HCT116 (cell line): ENCODE measurements around the gene PIGX. TPM values are rescaled to one million over a fixed set of nuclear protein-coding genes. Genes with fewer than 3 reads are reported as not detected.

Source experiments
- ATAC-seq: fragments of 200-7000 bp; cut with Tn5 transposase; 2 replicates; pipeline ENCODE4 v1.9.1; 2020; ENCODE audit warnings: mild to moderate bottlenecking, moderate library complexity
- Bru-seq: library from RNA; stranded (reverse); fragments of 400-500 nt; gene quantifications from one replicate; lab custom pipeline; 2021; lab: Mats Ljungman, UMichigan
- BruChase-seq, 2 experiments: library from RNA; stranded (reverse); fragments of 400-500 nt; gene quantifications; one replicate each; lab custom pipeline; 2021; lab: Mats Ljungman, UMichigan
- BruUV-seq: library from RNA; stranded (reverse); fragments of 400-500 nt; replicated peaks from 2 replicates; lab custom pipeline; 2021; lab: Mats Ljungman, UMichigan
- CTCF ChIA-PET: fragments of 300-600 bp; sonication (Branson Sonifier 250); formaldehyde crosslinking; loops from one replicate; lab custom pipeline; 2021; ENCODE audit warnings: antibody characterized with exemption; lab: Charles Lee
- POLR2A ChIA-PET: fragments of 300-600, 350-600 bp; sonication (Branson Sonifier 250); formaldehyde crosslinking; loops from one replicate; lab custom pipeline; 2021; ENCODE audit warnings: antibody characterized with exemption; lab: Charles Lee
- RAD21 ChIA-PET, 2 experiments: fragments of 300-600 bp; sonication (Branson Sonifier 250); formaldehyde crosslinking; loops; one replicate each; lab custom pipeline; 2023; ENCODE audit warnings: low total read pairs in 2 of 2; ENCODE audit not compliant: uncharacterized antibody in 2 of 2, unreplicated experiment in 2 of 2, low non-redundant PET in 1 of 2; lab: Charles Lee
- DNase-seq: peaks from one replicate; pipeline ENCODE4 v3.0.0-alpha.2; 2010; ENCODE audit warnings: low read depth, low spot score
- H2AFZ ChIP-seq: fragments of 200-600 bp; shearing (Covaris generic), sonication (generic); 2 replicates; pipeline ENCODE4 v1.6.1; 2017; ENCODE audit warnings: low read depth, mixed run types, mixed read lengths, antibody characterized with exemption, low read length; ENCODE audit not compliant: poor library complexity, severe bottlenecking
- H3K27ac ChIP-seq: 2 replicates; pipeline ENCODE4 v1.5.1; 2012; ENCODE audit warnings: low read depth, low read length
- H3K27me3 ChIP-seq: fragments of 200-600 bp; sonication (generic); 2 replicates; pipeline ENCODE4 v1.6.1; 2016; ENCODE audit warnings: mixed run types, low read length, mixed read lengths; ENCODE audit not compliant: insufficient read depth
- H3K36me3 ChIP-seq, 2 experiments: fragments of 200-500 bp in 1 of 2; fragments of 200-600 bp in 1 of 2; sonication (Bioruptor generic) in 1 of 2; sonication (generic) in 1 of 2; 2 replicates each; pipeline versions ENCODE4 v1.5.1 to v1.6.1; 2014 to 2016; ENCODE audit warnings: low read length in 2 of 2, inconsistent platforms in 1 of 2, mixed read lengths in 1 of 2, mixed run types in 1 of 2; ENCODE audit not compliant: insufficient read depth in 2 of 2, control insufficient read depth in 1 of 2
- H3K4me1 ChIP-seq, 2 experiments: fragments of 200-600 bp in 1 of 2; sonication (generic) in 1 of 2; 2 replicates each; pipeline versions ENCODE4 v1.5.1 to v1.6.1; 2012 to 2017; ENCODE audit warnings: low read length in 2 of 2, inconsistent platforms in 1 of 2, mild to moderate bottlenecking in 1 of 2, mixed read lengths in 1 of 2, mixed run types in 1 of 2, moderate library complexity in 1 of 2; ENCODE audit not compliant: insufficient read depth in 2 of 2, control insufficient read depth in 1 of 2
- H3K4me2 ChIP-seq: fragments of 200-600 bp; sonication (generic); 2 replicates; pipeline ENCODE4 v1.6.1; 2017; ENCODE audit warnings: mixed run types, low read length, mixed read lengths
- H3K4me3 ChIP-seq, 2 experiments: fragments of 200-600 bp in 1 of 2; sonication (generic) in 1 of 2; replicated peaks in 1 of 2; 2 replicates each; pipeline ENCODE4 v1.5.1; 2011 to 2016; ENCODE audit warnings: low read length in 2 of 2, control low read depth in 1 of 2, low read depth in 1 of 2, mild to moderate bottlenecking in 1 of 2, mixed read lengths in 1 of 2, mixed run types in 1 of 2
- H3K79me2 ChIP-seq: fragments of 200-600 bp; sonication (generic); 2 replicates; pipeline ENCODE4 v1.6.1; 2017; ENCODE audit warnings: mild to moderate bottlenecking, mixed run types, low read length, moderate library complexity, mixed read lengths; ENCODE audit not compliant: insufficient read depth
- H3K9ac ChIP-seq: fragments of 200-600 bp; sonication (generic); 2 replicates; pipeline ENCODE4 v1.6.1; 2016; ENCODE audit warnings: low read length, mixed read lengths
- H3K9me2 ChIP-seq: fragments of 200-600 bp; sonication (generic), shearing (Covaris generic); 2 replicates; pipeline ENCODE4 v1.6.1; 2017; ENCODE audit warnings: mixed run types, mild to moderate bottlenecking, moderate library complexity; ENCODE audit not compliant: insufficient read depth
- H3K9me3 ChIP-seq, 2 experiments: fragments of 200-500 bp in 1 of 2; fragments of 200-600 bp in 1 of 2; sonication (Bioruptor generic) in 1 of 2; sonication (generic) in 1 of 2; 2 replicates each; pipeline ENCODE4 v1.6.1; 2014 to 2017; ENCODE audit warnings: low read length in 2 of 2, mixed read lengths in 2 of 2, inconsistent platforms in 1 of 2, low read depth in 1 of 2, mild to moderate bottlenecking in 1 of 2, mixed run types in 1 of 2, moderate library complexity in 1 of 2; ENCODE audit not compliant: control insufficient read depth in 1 of 2, insufficient read depth in 1 of 2
- H4K20me1 ChIP-seq: fragments of 200-600 bp; sonication (generic), shearing (Covaris generic); 2 replicates; pipeline ENCODE4 v1.6.1; 2017; ENCODE audit warnings: mixed run types, mild to moderate bottlenecking, moderate library complexity; ENCODE audit not compliant: insufficient read depth
- ATF3 ChIP-seq: IDR thresholded peaks from 2 replicates; pipeline ENCODE4 v1.6.1; 2012
- CBX3 ChIP-seq: IDR thresholded peaks from 2 replicates; pipeline ENCODE4 v1.6.1; 2012; ENCODE audit warnings: low read depth
- CEBPB ChIP-seq: IDR thresholded peaks from 2 replicates; pipeline ENCODE4 v1.6.1; 2012; ENCODE audit warnings: low read depth
- CTCF ChIP-seq, 3 experiments: fragments of 200-600 bp in 1 of 3; sonication (generic) in 1 of 3; IDR thresholded peaks in 2 of 3; conservative IDR thresholded peaks in 1 of 3; 2 replicates each; pipeline ENCODE4 v1.5.1; 2012 to 2017; ENCODE audit warnings: low read depth in 2 of 3, low read length in 2 of 3, antibody characterized with exemption in 1 of 3, borderline replicate concordance in 1 of 3, control low read depth in 1 of 3, mild to moderate bottlenecking in 1 of 3, mixed read lengths in 1 of 3, mixed run types in 1 of 3, moderate library complexity in 1 of 3; ENCODE audit not compliant: insufficient read depth in 1 of 3
- EGR1 ChIP-seq: IDR thresholded peaks from 2 replicates; pipeline ENCODE4 v1.6.1; 2012; ENCODE audit warnings: low read depth
- EZH2phosphoT487 ChIP-seq: fragments of 200-600 bp; IDR thresholded peaks from 2 replicates; pipeline ENCODE4 v1.6.1; 2018; ENCODE audit warnings: antibody characterized with exemption, borderline replicate concordance
- FOSL1 ChIP-seq: IDR thresholded peaks from 2 replicates; pipeline ENCODE4 v1.6.1; 2012; ENCODE audit warnings: low read depth
- JUND ChIP-seq: IDR thresholded peaks from 2 replicates; pipeline ENCODE4 v1.6.1; 2012
- MAX ChIP-seq: IDR thresholded peaks from 2 replicates; pipeline ENCODE4 v1.6.1; 2012
- POLR2A ChIP-seq: IDR thresholded peaks from 2 replicates; pipeline ENCODE4 v1.7.0; 2011; ENCODE audit warnings: borderline replicate concordance; ENCODE audit not compliant: insufficient read depth, insufficient read length; ENCODE audit errors: extremely low read depth
- POLR2AphosphoS5 ChIP-seq: IDR thresholded peaks from 2 replicates; pipeline ENCODE4 v1.6.1; 2011; ENCODE audit warnings: mild to moderate bottlenecking, low read depth, low read length, moderate library complexity
- SIN3A ChIP-seq: IDR thresholded peaks from 2 replicates; pipeline ENCODE4 v1.6.1; 2012; ENCODE audit warnings: low read depth
- SP1 ChIP-seq: IDR thresholded peaks from 2 replicates; pipeline ENCODE4 v1.6.1; 2012; ENCODE audit warnings: low read depth
- TCF7L2 ChIP-seq: IDR thresholded peaks from 2 replicates; pipeline ENCODE4 v1.7.0; 2011; ENCODE audit warnings: borderline replicate concordance, inconsistent platforms; ENCODE audit not compliant: insufficient read depth, insufficient read length; ENCODE audit errors: extremely low read depth
- YY1 ChIP-seq: IDR thresholded peaks from 2 replicates; pipeline ENCODE4 v1.6.1; 2011; ENCODE audit warnings: low read length, low read depth, moderate library complexity, mild to moderate bottlenecking; ENCODE audit not compliant: insufficient replicate concordance; ENCODE audit errors: extremely low read depth
- ZFX ChIP-seq: fragments of 450-650 bp; IDR thresholded peaks from 2 replicates; pipeline ENCODE4 v1.6.1; 2017
- ZNF274 ChIP-seq: fragments of 200-500 bp; sonication (Bioruptor generic); IDR thresholded peaks from 2 replicates; pipeline ENCODE4 v1.6.1; 2014; ENCODE audit warnings: mild to moderate bottlenecking, low read depth, low read length, inconsistent platforms
- intact Hi-C: fragments of 100-400 bp; cut with micrococcal nuclease; formaldehyde crosslinking; loops from 2 replicates; pipeline ENCODE4 v1.10.0; 2022
- long read RNA-seq: library from polyadenylated mRNA; unstranded; transcript quantifications from one replicate; pipeline ENCODE4 v2.0.0, GENCODE V29; 2021; ENCODE audit not compliant: unreplicated experiment
- polyA plus RNA-seq: library from polyadenylated mRNA; unstranded; fragments of >200 nt; gene quantifications from 2 replicates; pipeline ENCODE4 v1.2.1, GENCODE V29; 2012; ENCODE audit warnings: missing spikeins
- total RNA-seq: library from RNA; stranded (reverse); gene quantifications from one replicate; pipeline ENCODE4 v1.2.1, GENCODE V29; 2021; ENCODE audit not compliant: unreplicated experiment
- TF ChIP-seq, protein P1 (sequence below): IDR thresholded peaks from 2 replicates; pipeline ENCODE4 v1.6.1; 2011; ENCODE audit warnings: mild to moderate bottlenecking, low read length, moderate library complexity; ENCODE audit not compliant: insufficient replicate concordance; ENCODE audit errors: extremely low read depth

Gene PIGX
- total RNA-seq = 27.2 TPM
- 5.9 and 9.4 TPM in 2 replicates for polyA plus RNA-seq
- Bru-seq, nascent RNA = percentile 64 among the genes with signal in this experiment
- BruChase-seq, experiment 1, labeled RNA remaining after a 6-hour chase = percentile 68 among the genes with signal in this experiment
- percentile 60 among the genes with signal in this experiment for BruChase-seq, experiment 2, labeled RNA remaining after a 2-hour chase
- long read RNA-seq, transcript PIGX-202 (6 exons, 3,057 nt) = major isoform, 37 of 67 reads
- long read RNA-seq, partial matches to known transcripts = 0 of 67 reads
- long read RNA-seq, other reads (novel, unspliced or antisense) = 27 of 67 reads

GRCh38 chr3:196711838-196712513 lies at the start of gene PIGX, which contains the start of gene CEP19:
Gene PIGX, plus strand, starts transcription at chr3:196712377.
Gene CEP19, minus strand, starts transcription at chr3:196712250. Its CDS starts 3,593 bp downstream, at chr3:196708657.
- intact Hi-C loops = no loop called here
- Histone ChIP-seq H3K4me3 (peak within 1 kb of the TSS; percentile 71 to 85), H3K27me3 (no peaks in the 10 kb centered on the region), H3K36me3 (no peaks in the 10 kb centered on the region), H3K27ac (peak within 1 kb of the TSS; percentile 86), H3K4me1 (peaks cover 0 to 16% of the 10 kb centered on the region in 2 experiments; a peak in 3 of 4 replicates), H3K4me2 (peak within 1 kb of the TSS; percentile 91), H3K9me3 (no peaks in the 10 kb centered on the region), H3K9ac (peak within 1 kb of the TSS; percentile 85), H3K79me2 (no peaks in the 10 kb centered on the region), H3K9me2 (no peaks in the 10 kb centered on the region), H2AFZ (peak within 1 kb of the TSS; percentile 2), H4K20me1 (no peaks in the 10 kb centered on the region)
- DNase-seq = peak; percentile 59
- RAD21 ChIA-PET = no interaction called here
- POLR2A ChIA-PET = interaction anchor here (1.0 kb wide), 1 partner anchor 28 kb away, joined by 5 read pairs; the partner anchor contains the start of gene PAK2
- peak; percentile 90 for ATAC-seq
- CTCF ChIA-PET = no interaction called here
- BruUV-seq = no TSS peak
- TF ChIP-seq POLR2A = peak; percentile 76
- TF ChIP-seq EZH2phosphoT487 = no peak
- TF ChIP-seq CBX3 = no peak
- no peak for TF ChIP-seq ATF3
- peak; percentile 96 for TF ChIP-seq EGR1
- TF ChIP-seq CEBPB = no peak
- TF ChIP-seq POLR2AphosphoS5 = peak; percentile 93
- no peak for TF ChIP-seq SP1
- no peak for TF ChIP-seq ZFX
- TF ChIP-seq MAX = peak; percentile 42
- TF ChIP-seq FOSL1 = no peak
- peak; percentile 28 for TF ChIP-seq TCF7L2
- TF ChIP-seq SIN3A = peak; percentile 71; the same call in 1 of the 2 replicates
- no peak for TF ChIP-seq CTCF (IDR thresholded peaks at IDR 0.05 in 2 of 3, conservative IDR thresholded peaks at IDR 0.05 in 1 of 3; ENCODE audit: borderline replicate concordance in 1 of 3, insufficient read depth in 1 of 3, low read depth in 2 of 3, low read length in 2 of 3)
- TF ChIP-seq JUND = no peak
- TF ChIP-seq, protein P1, sequence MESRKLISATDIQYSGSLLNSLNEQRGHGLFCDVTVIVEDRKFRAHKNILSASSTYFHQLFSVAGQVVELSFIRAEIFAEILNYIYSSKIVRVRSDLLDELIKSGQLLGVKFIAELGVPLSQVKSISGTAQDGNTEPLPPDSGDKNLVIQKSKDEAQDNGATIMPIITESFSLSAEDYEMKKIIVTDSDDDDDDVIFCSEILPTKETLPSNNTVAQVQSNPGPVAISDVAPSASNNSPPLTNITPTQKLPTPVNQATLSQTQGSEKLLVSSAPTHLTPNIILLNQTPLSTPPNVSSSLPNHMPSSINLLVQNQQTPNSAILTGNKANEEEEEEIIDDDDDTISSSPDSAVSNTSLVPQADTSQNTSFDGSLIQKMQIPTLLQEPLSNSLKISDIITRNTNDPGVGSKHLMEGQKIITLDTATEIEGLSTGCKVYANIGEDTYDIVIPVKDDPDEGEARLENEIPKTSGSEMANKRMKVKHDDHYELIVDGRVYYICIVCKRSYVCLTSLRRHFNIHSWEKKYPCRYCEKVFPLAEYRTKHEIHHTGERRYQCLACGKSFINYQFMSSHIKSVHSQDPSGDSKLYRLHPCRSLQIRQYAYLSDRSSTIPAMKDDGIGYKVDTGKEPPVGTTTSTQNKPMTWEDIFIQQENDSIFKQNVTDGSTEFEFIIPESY = no peak
- no peak for TF ChIP-seq YY1
- TF ChIP-seq ZNF274 = no peak
